ENCODE results near the gene GRK1.
"Not testable (repeated sequence)": the region's sequence is repeated elsewhere in the genome, so short reads cannot be mapped to it uniquely, and the experiment has no call there.

Gene GRK1

GRCh38 chr13:113743366-113744195 is 76.6 kb downstream of the GRK1 start:
- DNase-seq (ENCODE audit: low read depth in 2 of 2), result no peak

DNA sequence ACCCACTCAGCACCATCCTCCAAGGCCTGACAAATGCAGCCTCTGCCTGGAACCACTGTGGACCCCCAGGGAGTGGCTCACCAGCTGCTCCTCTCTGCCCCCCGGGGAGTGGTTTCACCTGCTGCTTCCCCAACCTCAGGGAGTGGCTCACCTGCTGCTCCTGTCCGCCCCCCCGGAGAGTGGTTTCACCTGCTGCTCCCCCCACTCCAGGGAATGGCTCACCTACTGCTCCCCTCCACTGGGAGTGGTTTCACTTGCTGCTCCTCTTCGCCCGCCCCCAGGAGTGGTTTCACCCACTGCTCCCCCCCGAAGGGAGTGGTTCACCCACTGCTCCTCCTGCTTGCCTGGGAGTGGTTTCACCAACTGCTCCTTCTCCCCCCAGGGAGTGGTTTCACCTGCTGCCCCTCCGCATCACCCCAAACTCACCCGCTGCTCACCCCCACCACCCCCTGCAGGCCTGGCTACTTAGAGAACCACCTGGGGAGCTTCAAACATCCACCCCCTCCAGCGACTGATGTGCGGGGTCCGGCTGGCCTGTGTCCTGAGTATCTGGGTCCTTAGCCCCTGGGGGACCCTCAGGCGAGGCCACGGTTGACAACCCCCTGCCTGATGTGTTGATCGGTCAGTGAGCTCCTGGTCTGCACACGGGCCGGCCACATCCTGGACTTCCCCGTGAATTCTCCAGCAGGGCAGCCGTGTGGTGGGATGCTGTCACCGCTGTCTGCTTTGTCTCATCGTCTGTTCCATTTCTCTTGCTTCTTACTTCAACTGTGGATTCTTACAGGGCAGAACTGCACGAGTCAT is 77.4 kb downstream of the GRK1 start:
- DNase-seq (ENCODE audit: low read depth in 2 of 2), result no peak

DNA sequence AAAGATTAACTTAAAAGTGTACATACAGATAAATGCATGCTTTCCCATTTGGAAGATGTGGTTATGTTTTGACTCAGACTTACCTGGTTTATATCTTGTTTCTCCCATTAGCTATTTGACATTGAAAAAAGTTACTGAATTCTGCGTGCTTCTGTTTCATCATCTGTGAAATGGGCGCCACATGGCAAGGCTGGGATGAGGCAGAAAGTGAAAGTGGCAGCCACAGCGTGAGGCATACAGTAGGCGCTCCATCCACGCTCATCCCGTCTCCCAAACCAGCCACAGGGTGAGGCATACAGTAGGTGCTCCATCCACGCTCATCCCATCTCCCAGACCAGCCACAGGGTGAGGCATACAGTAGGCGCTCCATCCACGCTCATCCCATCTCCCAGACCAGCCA is 78.0 kb downstream of the GRK1 start:
- DNase-seq (ENCODE audit: low read depth in 2 of 2), result no peak

DNA sequence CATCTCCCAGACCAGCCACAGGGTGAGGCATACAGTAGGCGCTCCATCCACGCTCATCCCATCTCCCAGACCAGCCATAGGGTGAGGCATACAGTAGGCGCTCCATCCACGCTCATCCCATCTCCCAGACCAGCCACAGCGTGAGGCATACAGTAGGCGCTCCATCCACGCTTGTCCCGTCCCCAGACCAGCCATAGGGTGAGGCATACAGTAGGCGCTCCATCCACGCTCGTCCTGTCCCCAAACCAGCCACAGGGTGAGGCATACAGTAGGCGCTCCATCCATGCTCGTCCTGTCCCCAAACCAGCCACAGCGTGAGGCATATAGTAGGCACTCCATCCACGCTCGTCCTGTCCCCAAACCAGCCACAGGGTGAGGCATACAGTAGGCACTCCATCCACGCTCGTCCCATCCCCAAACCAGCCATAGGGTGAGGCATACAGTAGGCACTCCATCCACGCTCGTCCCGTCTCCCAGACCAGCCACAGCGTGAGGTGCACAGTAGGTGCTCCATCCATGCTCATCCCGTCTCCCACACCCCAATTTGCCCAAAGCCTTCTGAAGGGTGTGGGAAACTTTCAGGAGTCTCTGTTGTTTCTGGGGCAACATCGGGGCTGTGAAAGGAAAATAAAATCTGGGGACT is 78.6 kb downstream of the GRK1 start:
- DNase-seq (ENCODE audit: low read depth in 2 of 2), result not testable (repeated sequence)

- DNase-seq (ENCODE audit: low read depth in 2 of 2), result no peak
Measured at GRCh38 chr13:113746143-113746525, 79.1 kb downstream of the GRK1 start.

GRCh38 chr13:113746671-113747070 is 79.7 kb downstream of the GRK1 start:
- no peak for DNase-seq (ENCODE audit: low read depth in 2 of 2)

GRCh38 chr13:113747291-113747833 is 80.3 kb downstream of the GRK1 start:
- DNase-seq (ENCODE audit: low read depth in 2 of 2), result no peak

- DNase-seq (ENCODE audit: low read depth in 2 of 2), result no peak
Measured at GRCh38 chr13:113748101-113748861, 81.3 kb downstream of the GRK1 start.

- DNase-seq (ENCODE audit: low read depth in 2 of 2), result no peak
Measured at GRCh38 chr13:113748862-113749451, 81.9 kb downstream of the GRK1 start.

DNA sequence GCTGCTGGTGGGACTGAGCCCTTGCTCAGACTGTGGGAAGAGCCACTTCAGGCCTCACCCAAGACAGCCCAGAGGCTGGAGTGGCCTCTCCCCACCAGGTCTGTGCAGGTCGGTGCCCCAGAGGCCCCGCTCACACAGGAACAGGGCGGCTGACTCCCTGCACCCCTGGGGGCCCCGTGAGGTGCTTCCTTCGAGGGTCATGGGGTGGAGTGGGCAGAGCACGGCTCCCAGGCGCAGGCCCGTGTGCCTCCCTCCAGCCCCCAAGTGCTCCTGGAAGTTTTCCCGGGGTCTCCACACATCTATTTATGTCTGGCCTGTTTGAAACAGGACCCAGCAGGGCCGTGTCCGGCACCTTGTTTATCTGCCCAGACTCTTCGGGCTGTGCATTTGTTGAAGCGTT is 82.5 kb downstream of the GRK1 start:
- DNase-seq (ENCODE audit: low read depth in 2 of 2), result no peak

DNA sequence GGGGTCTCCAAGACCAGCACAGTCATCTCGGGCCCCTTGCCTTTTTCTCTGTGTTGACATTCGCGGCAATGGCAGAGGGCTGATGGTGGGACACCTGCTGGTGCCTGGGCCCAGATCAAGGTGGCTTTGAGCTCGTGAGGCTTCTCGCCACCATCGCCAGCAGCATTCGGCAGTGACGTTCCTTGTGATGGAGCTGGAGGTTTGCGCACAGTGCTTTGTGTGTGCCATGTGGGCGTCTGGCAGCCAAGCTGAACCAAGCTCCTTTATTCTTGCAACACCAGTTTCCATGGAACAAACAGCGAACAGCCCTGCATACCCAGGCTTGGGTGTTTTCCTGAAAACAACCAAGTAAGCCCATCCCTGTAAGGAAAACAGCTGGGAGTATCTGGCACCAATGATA is 82.9 kb downstream of the GRK1 start:
- no peak for DNase-seq (ENCODE audit: low read depth in 2 of 2)

DNA sequence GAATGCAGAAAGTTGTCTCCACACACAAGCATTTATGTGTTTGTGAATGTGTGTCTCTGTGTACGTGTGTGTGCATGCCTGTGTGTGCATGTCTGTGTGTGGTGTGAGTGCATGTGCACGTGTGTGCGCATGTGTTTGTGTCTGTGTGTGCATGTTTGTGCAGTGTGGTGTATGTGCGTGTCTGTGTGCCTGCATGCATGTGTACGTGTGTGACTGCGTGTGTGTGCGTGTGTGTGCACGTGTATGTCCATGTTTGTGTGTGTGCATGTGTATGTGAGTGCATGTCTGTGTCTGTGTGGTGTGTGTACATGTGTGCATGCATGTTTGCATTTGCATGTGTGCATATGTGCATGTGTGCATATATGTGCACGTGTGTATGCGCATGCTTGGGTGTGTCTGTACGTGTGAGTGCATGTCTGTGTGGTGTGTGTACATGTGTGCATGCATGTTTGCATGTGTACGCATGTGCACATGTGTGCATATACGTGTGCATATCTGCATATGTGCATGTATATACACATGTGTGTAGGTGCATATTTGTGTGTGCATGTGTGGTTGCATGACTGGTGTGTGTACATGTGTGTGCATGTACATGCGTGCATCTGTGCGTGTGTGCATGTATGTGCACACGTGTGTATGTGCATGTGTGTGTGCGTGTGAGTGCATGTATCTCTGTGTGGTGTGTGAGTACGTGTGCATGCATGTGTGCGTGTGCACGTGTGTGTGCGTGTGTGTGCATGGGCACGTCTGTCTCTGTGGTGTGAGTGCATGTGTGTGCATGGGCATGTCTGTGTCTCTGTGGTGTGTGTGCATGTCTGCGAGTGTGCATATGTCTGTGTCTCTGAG is 83.8 kb downstream of the GRK1 start:
- DNase-seq (ENCODE audit: low read depth in 2 of 2), result no peak

DNA sequence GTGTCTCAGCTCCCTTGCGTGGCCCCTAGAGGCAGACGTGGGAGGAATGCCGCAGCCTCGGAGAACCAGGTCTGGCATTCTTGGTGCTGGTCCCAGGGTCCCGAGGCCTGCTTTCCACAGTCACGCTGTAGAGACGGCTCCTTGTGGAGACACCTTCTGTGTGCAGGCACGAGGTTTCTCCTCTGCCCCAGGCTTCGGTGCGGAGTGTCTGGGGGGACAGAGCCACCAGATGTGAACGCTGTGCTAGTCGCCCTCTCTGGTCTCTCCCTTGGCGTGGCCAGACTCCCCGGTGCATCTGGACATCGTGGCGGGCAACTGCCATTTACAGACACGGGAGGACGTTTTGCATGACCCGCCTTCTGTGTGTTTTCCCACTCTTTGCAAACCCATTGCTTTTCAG is 84.5 kb downstream of the GRK1 start:
- DNase-seq (ENCODE audit: low read depth in 2 of 2), result no peak

DNA sequence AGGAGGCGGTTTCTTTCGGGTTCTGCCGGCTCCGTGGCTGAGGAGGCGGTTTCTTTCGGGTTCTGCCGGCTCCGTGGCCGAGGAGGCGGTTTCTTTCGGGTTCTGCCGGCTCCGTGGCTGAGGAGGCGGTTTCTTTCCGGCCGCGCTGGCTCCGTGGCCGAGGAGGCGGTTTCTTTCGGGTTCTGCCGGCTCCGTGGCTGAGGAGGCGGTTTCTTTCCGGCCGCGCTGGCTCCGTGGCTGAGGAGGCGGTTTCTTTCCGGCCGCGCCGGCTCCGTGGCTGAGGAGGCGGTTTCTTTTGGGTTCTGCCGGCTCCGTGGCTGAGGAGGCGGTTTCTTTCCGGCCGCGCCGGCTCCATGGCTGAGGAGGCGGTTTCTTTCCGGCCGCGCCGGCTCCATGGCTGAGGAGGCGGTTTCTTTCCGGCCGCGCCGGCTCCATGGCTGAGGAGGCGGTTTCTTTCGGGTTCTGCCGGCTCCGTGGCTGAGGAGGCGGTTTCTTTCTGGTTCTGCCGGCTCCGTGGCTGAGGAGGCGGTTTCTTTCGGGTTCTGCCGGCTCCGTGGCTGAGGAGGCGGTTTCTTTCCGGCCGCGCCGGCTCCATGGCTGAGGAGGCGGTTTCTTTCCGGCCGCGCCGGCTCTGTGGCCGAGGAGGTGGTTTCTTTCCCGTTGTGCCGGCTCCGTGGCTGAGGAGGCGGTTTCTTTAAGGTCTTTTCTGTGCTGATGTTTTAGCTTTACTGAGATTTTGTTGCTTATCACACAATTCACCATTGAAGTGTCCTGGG is 85.4 kb downstream of the GRK1 start:
- DNase-seq (ENCODE audit: low read depth in 2 of 2), result not testable (repeated sequence)

GRCh38 chr13:113753171-113753570 is 86.2 kb downstream of the GRK1 start:
- no peak for DNase-seq (ENCODE audit: low read depth in 2 of 2)

DNA sequence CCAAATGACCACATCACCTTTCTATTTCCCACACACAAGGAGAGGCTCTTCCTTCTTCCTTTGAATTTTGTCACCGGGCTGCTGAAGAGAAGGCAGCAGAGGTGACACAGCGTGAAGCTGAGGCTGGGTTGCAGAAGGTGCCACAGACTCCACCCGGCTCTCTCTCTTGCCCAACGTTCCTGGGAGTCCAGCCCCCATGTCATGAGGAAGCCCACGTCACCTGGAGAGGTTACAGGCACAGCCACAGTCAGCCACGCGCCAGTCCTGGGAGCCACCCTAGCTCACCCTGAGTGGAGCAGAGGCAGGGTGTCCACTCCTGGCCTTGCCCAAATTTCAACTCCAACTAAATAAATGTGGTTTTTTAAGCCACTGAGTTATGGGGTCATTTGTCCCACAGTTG is 87.2 kb downstream of the GRK1 start:
- no peak for DNase-seq (ENCODE audit: low read depth in 2 of 2)

DNA sequence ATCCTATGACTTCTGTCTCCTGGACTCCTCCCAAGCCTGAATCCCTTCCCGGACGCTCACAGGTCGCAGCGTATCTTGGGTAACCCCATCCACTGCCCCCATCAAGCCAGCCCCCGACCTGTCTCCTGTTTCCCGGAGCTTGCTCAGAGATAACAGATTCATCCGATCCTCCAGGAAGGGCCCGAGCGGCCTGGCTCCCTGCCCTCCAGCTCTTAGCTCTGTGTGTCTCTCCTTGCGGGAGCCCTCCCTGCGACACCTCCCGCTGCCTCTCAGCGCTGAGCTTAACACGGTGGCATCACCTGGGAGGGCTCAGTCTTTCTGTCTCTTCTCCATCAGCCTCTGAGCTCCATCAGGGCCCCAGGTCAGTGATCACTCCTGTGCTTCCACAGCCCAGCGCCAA is 87.7 kb downstream of the GRK1 start:
- DNase-seq (ENCODE audit: low read depth in 2 of 2), result no peak

- no peak for DNase-seq (ENCODE audit: low read depth in 2 of 2)
Measured at GRCh38 chr13:113756441-113757097, 89.5 kb downstream of the GRK1 start.
